GM21529 (cell line): ENCODE results near the gene CAT.
A peak's percentile ranks its signal among the peaks of the same experiment; 100 is the strongest.

ENCODE experiments used
- ATAC-seq: cut with Tn5 transposase; IDR thresholded peaks from one replicate; pipeline ENCODE4 v1.9.1; 2021; ENCODE audit not compliant: unreplicated experiment

The CAT gene

GRCh38 chr11:34493926-34494595, 55.3 kb downstream of the CAT start:
- no peak for ATAC-seq

DNA sequence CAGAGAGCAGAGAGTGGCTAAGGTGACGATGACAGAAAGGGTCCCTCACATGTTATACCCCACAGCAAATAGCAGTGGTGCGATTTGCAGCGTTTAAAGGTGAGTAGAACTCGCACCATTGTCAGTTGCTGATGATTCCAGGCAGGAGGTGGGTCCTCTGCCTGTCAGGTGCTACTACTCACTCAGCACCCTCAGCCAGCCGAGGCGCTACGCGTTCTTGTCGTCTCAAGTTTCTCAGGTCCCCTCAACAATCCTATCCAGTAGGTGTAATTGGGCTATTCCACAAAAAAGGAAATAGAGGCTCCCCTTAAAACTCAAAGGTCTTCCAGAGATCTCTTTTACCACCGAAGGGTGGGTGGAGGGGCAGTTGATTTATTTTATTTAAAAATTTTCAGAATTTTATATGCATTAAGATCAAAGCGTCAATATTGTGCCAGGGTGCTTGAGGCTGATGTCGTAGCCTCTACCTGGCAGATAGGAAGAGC, 56.5 kb downstream of the CAT start:
- ATAC-seq = no peak

- ATAC-seq = no peak
Observed at GRCh38 chr11:34495724-34496377, 57.1 kb downstream of the CAT start.

GRCh38 chr11:34499719-34500500, 61.2 kb downstream of the CAT start:
- ATAC-seq = no peak

- peak; percentile 41 for ATAC-seq
Observed at GRCh38 chr11:34501500-34501899, 62.8 kb downstream of the CAT start.

- ATAC-seq = no peak
Observed at GRCh38 chr11:34501949-34502348, 63.2 kb downstream of the CAT start.

DNA sequence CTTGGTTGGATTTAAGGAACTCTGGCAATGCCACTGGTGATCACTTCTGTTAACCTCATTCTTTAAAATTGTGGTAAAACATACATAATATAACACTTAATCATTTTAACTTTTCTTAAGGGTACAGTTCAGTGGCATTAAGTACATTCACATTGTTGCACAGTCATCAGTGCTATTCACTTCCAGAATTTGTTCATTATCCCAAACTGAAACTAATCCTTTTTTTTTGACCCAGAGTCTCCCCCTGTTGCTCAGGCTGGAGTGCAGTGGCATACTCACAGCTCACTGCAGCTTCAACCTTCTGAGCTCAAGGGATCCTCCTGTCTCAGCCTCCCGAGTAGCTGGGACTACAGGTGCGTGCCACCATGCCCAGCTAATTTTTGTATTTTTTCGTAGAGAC, 64.2 kb downstream of the CAT start:
- ATAC-seq = no peak

DNA sequence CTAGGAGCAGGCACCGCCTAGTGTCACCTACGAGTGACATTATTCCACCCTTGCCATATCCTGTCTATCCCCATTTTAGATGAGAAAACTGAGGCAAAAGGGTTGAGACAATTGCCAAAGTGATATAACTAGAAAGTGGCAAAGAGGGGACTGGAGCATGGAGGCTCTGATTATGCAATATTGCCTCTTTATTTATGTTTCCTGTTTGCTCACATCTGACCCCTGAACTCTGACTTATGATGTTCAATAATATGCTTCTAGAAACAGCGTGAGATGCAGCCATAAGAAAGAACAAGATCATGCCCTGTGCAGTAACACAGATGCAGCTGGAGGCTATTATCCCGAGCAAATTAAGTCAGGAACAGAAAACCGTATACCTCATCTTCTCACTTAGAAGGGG, 67.1 kb downstream of the CAT start:
- no peak for ATAC-seq

DNA sequence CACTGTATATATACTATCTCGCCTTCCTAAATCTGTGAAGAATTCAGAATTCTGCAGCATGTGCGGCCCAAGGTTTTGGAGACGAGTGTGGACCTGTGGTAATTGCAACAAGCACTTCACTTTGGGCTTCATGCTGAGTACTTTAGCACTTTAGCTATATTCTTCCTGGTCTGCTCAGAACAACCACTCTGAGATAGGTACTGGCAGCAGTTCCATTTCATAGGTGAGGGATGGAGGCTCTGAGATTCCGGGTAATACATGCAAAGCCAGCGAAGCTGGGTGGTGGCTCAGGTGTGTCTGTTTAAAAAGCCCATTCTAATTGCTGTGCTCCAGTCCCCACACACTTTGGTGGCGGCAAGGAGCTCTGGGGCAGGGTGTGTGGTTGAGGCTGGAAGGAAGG, 68.4 kb downstream of the CAT start:
- no peak for ATAC-seq

GRCh38 chr11:34507610-34508009, 68.9 kb downstream of the CAT start:
- no peak for ATAC-seq

DNA sequence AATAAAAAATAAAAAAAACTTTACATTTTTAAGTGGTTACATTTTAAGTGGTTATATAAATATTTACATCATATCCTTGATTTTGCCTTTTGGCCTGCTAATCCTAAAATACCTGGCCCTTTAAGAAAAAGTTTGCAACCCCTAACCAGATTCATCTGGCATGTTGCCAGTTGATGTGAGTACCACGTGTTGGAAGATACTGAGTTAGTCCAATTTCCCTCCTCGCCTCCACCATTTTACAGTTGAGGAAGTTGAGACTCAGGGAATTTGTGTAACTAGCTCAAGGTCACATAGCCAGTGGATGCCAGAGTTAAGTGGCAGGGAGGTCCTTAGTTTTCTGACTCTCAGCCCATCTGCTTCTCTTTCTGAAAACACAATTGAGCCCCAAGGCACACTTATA, 69.8 kb downstream of the CAT start:
- ATAC-seq = no peak

GRCh38 chr11:34509336-34509876, 70.7 kb downstream of the CAT start:
- ATAC-seq = no peak

DNA sequence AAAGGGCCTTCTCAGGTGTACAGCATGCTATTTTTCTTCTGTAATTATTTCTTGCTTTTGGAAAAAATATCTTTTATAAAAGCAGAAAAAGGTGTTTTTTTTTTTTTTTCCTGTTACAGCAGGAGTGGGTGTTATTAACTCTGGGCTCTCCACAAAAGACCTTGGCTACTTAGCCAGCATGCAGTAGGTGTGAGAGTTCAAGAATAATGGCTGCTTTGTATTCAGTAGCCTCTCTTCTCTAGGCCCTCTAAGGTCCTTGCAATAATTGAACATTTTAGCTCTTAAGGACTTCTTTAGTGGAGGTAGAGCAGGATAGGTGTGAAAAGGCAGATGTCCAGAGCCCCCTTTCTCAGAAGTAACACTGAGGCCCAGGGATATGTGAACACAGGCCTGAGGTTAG, 71.5 kb downstream of the CAT start:
- no peak for ATAC-seq

DNA sequence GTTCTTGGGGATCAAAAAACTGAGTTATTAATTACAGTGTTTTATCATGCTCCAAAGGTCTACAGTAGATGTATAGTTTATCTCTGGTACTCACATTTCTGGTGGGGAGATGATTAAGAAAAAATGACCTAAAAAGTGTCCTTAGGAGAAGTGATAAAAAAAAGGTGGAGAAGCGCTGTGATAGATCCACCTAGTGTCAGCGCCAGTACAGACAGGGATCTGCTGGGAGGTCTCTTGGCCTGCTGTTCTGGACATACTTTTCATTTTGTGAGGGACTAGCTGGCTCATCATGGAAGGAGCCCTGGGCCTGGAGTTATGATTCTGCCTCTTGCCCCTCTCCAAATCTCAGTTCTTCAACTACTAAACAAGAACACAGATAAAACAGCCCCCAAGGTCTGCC, 71.9 kb downstream of the CAT start:
- ATAC-seq = no peak

- ATAC-seq = peak; percentile 95
Observed at GRCh38 chr11:34512840-34513681, 74.3 kb downstream of the CAT start.

- no peak for ATAC-seq
Observed at GRCh38 chr11:34513682-34514449, 75.1 kb downstream of the CAT start, which contains the start of gene ELF5. ELF5 (minus strand) TSS chr11:34513794; CDS start chr11:34505749, 8,045 bp downstream.

GRCh38 chr11:34514597-34514996, 75.9 kb downstream of the CAT start:
- ATAC-seq = no peak

- ATAC-seq = no peak
Observed at GRCh38 chr11:34516247-34517040, 77.7 kb downstream of the CAT start.

DNA sequence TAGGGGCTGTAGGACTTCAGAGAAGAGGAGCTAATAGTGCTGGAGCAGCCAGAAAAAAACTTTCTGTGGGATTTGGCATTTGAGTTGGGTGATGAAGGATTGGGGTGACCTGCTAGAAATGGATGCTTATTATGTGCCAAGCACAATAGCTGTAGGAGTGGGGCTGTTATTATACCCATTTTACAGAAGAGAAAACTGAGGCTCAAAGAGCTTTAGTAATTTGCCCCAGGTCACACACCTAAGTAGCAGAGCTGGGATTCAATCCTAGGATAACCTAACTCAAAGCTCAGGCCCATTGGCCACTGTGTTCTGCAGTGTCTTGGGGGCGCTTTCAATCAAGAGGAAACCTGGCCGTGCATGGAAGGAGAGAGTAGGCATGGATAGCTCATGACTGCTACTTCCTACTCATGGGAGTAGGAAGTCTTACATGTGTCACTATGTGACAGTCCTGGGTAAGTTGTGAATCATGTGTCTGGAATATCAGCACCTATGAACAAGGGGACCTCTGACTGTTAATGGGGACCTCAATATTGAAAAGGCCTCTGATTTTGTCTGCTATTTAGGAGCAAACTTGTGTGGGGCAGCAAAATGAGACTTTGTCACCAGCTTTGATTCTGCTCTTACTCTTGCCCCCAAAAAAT, 81.0 kb downstream of the CAT start:
- ATAC-seq = no peak
